IMR-90 (cell line): ENCODE data around the gene ERGIC1.

Experiments
- POLR2A ChIP-seq: IDR thresholded peaks from 2 replicates; pipeline ENCODE4 v1.6.1; 2012; ENCODE audit warnings: mild to moderate bottlenecking, low read depth, low read length
- RAD21 ChIP-seq: IDR thresholded peaks from 2 replicates; pipeline ENCODE4 v1.6.1; 2012; ENCODE audit warnings: low read length, improper control_type of control experiment
- RCOR1 ChIP-seq: IDR thresholded peaks from 2 replicates; pipeline ENCODE4 v1.6.1; 2012; ENCODE audit warnings: mild to moderate bottlenecking, low read length, improper control_type of control experiment; ENCODE audit not compliant: insufficient replicate concordance
- RFX5 ChIP-seq: IDR thresholded peaks from 2 replicates; pipeline ENCODE4 v1.8.0; 2012; ENCODE audit warnings: low read depth, mild to moderate bottlenecking, low read length, moderate library complexity
- TF ChIP-seq, protein P1 (sequence below): fragments of 150-350 bp; IDR thresholded peaks from 2 replicates; pipeline ENCODE4 v1.6.1; 2017; ENCODE audit warnings: mild to moderate bottlenecking, antibody characterized with exemption, low read length, low read depth
- TF ChIP-seq, protein P2 (sequence below): conservative IDR thresholded peaks from 2 replicates; pipeline ENCODE4 v1.5.1; 2012; ENCODE audit warnings: mild to moderate bottlenecking, low read depth, low read length, improper control_type of control experiment
- TF ChIP-seq, protein P3 (sequence below): fragments of 150-350 bp; IDR thresholded peaks from 2 replicates; pipeline ENCODE4 v1.6.1; 2016; ENCODE audit warnings: low read depth, mild to moderate bottlenecking, low read length, moderate library complexity, borderline replicate concordance

DNA sequence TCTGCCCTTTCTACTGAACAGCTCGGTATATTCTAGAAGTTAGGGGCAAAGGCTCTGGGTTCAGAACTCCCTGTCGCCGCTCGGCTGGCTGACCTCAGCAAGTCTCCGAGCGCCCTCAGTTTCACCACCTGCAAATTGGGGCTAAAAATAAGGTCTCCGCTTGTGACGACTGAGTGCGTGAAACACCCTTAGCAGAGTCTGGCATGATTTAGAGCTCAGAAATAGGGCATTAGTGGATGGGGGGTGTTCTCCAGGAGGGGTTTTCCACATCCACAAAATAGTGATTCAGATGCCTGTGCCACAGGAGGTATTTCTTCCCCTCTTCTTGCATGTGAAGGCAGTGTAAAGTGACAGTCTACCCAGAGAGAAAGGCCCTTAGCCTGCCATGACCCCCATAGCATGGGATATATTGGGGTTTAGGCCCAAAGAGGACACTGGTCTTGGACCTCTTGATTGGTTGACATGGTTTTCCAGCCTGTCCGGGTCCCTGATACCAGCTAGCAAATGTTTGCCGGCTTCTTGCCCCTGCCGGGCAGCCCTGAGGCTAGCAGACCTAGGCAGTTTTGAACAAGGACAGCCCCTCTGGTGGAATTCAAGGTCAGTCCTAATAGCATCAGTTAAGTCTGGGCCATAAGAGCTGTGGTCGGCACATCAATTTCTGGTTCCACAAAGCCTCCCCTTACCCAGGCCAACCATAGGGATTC is 1.4 kb downstream of the ERGIC1 start:
- no peak for TF ChIP-seq RCOR1
- TF ChIP-seq, protein P1, sequence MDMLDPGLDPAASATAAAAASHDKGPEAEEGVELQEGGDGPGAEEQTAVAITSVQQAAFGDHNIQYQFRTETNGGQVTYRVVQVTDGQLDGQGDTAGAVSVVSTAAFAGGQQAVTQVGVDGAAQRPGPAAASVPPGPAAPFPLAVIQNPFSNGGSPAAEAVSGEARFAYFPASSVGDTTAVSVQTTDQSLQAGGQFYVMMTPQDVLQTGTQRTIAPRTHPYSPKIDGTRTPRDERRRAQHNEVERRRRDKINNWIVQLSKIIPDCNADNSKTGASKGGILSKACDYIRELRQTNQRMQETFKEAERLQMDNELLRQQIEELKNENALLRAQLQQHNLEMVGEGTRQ: no peak
- TF ChIP-seq, protein P2, sequence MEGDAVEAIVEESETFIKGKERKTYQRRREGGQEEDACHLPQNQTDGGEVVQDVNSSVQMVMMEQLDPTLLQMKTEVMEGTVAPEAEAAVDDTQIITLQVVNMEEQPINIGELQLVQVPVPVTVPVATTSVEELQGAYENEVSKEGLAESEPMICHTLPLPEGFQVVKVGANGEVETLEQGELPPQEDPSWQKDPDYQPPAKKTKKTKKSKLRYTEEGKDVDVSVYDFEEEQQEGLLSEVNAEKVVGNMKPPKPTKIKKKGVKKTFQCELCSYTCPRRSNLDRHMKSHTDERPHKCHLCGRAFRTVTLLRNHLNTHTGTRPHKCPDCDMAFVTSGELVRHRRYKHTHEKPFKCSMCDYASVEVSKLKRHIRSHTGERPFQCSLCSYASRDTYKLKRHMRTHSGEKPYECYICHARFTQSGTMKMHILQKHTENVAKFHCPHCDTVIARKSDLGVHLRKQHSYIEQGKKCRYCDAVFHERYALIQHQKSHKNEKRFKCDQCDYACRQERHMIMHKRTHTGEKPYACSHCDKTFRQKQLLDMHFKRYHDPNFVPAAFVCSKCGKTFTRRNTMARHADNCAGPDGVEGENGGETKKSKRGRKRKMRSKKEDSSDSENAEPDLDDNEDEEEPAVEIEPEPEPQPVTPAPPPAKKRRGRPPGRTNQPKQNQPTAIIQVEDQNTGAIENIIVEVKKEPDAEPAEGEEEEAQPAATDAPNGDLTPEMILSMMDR: no peak
- no peak for TF ChIP-seq RAD21
- TF ChIP-seq, protein P3, sequence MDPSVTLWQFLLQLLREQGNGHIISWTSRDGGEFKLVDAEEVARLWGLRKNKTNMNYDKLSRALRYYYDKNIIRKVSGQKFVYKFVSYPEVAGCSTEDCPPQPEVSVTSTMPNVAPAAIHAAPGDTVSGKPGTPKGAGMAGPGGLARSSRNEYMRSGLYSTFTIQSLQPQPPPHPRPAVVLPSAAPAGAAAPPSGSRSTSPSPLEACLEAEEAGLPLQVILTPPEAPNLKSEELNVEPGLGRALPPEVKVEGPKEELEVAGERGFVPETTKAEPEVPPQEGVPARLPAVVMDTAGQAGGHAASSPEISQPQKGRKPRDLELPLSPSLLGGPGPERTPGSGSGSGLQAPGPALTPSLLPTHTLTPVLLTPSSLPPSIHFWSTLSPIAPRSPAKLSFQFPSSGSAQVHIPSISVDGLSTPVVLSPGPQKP: no peak
- no peak for TF ChIP-seq RFX5
- TF ChIP-seq POLR2A: no peak
